Stimulated activated CD8-positive, alpha-beta memory T cell treated with anti-CD3 and anti-CD28 coated beads, Interleukin-4, amount 100 ng/mL, for 1 hour (primary cell): ENCODE data around the gene PPAT.

Experiments
- DNase-seq, 2 donors: peaks; one replicate each; pipeline ENCODE4 v3.0.0-alpha.2; 2020; ENCODE audit warnings: low read depth in 2 of 2, low spot score in 1 of 2

The PPAT gene

DNA sequence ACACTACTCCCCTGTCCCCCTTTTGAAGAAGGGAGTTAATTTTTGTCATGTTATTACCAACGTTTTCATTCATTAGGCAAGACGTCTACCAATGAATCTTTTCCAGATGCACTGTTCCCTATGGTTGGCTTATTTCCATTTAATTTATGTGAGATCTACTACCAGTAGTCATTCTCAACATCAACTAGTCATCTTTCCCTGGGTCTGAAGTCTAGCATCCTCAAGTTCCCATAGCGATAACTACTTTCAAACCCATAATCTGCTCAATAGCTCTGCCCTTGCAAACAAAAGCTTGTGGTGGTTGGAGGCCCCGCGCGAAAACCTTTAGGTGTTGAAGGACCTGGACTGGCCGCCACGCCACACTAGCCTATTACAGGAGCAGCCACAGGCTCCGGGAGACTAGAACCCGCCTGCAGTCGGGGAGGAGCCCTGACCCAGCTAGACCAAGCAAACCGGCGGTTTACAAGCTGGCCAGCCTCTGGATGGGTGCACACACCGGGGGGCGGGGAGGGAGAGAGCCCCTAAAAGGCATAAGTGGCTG lies 746 bp downstream of the PPAT start:
- DNase-seq = no peak

- DNase-seq = no peak
These were observed 2.1 kb downstream of the PPAT start for GRCh38 chr4:56433280-56433679.

GRCh38 chr4:56430203-56430602 lies 5.2 kb downstream of the PPAT start:
- no peak for DNase-seq

- no peak for DNase-seq
These were observed 8.2 kb downstream of the PPAT start for GRCh38 chr4:56427179-56427578.

DNA sequence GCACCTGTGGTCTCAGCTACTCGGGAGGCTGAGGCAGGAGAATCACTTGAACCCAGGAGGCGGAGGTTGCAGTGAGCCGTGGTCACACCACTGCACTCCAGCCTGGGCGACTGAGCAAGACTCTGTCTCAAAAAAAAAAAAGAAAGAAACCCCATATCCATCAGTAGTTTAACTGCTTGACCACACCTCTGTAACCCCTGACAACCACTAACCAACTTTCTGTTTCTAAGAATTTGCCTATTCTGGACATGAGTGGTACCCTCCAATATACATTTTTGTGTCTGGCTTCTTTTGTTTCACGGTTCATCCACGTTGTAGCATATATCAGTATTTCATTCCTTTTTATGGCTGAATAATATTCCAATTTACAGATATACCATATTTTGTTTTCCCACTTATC lies 9.1 kb downstream of the PPAT start:
- DNase-seq = no peak

DNA sequence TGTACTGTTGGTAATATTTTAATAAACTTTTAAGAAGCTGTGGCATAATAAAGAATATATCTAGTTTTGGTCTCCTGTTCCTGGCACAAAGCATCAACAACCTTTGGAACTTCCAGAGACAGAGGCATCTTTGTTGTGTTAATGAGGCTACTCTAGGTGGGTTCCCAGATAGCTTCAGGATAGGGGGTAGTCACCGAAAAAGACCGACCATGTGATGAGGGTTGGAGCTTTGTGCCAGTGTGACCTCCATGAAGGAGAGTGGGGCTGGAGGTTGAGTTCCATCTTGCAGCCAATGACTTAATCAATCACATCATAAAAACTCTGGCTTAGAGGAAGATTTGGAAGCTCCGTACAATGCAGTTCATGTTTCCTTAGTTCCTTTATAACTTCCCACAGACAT lies 9.9 kb downstream of the PPAT start:
- DNase-seq = no peak

DNA sequence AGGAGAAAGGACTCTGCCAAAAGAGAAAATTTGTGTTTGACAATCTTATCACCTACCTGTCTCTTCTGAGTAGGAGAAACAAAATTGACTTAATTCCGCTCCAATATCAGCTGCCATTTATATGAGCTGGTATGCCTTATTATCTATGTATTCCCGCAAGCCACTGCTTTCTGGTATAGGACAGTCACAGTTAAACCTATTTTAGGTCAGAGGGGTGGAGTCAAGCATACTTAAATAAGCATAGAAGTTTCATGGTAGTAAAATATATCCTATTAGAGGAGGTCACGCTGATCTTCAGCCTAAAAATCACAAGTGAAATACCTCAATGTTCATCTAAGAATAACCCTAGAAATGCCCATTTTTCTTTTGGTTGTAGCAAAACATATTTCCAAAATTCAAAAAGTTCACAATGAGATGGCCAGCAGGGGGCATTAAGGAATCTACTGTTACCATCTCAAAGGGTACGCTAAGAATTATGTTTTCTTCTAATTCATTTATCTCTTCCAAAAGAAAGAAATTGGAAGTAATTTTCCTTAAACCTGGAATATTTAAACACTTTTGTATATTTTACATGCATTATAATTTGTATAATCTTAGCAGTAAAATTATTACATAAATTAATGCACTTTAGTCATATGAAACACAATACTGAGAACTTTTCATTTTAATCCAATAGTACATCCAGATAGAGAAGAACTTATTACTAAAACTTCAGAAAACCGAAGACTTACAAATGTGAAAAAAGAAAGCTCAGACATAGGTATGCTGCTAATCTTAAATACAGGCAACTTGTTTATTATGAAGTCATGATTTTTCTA lies 10.5 kb downstream of the PPAT start:
- no peak for DNase-seq

GRCh38 chr4:56424176-56424575 lies 11.2 kb downstream of the PPAT start:
- no peak for DNase-seq

- DNase-seq = no peak
These were observed 18.0 kb downstream of the PPAT start for GRCh38 chr4:56417396-56417795.

DNA sequence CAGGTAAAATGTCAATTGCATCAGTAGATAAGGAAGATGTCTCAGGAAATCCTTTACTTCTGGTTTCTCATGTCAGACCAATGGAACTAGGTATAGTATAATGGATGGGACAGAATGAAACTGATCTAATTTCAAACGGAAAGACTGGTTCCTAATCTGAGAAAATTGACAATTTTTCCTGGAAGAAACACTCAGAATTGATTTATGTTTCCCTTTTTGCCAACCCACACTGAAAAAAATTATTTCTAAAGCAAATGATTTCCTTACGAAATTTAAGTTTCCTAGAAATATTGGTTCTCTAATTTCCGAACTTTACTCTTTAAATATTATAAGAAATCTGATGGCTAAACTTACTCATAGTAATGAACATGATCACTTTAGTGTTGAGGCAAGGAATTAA lies 19.1 kb downstream of the PPAT start:
- DNase-seq = no peak

DNA sequence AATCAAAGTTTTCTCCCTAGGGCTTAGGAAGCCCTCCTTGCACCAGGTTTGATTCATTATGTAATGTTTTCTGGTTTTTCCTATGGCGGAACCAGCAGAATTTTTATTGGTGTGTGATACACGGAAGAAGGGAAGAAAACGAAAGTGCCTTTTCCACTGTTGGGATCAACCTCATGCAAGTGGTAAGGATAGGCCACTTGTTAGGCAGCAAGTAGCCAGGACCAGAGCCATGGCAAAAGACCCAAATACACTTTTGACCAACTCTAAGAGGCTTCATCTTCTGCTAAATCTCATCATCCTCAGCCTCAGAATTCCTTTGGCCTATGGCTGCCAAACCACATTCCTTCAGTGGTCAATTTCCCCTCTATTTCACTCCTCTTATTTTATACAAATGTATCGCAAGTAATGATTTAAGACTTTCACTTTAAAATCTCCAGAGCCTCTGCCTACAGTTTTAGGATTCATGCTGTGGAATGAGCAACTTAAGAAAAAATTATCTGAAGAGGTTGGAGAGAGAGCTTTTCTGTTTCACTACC lies 21.2 kb downstream of the PPAT start:
- no peak for DNase-seq

GRCh38 chr4:56410247-56411062 lies 25.0 kb downstream of the PPAT start:
- no peak for DNase-seq

GRCh38 chr4:56409511-56410090 lies 25.8 kb downstream of the PPAT start:
- no peak for DNase-seq

- DNase-seq = no peak
These were observed 26.4 kb downstream of the PPAT start for GRCh38 chr4:56408978-56409377.

DNA sequence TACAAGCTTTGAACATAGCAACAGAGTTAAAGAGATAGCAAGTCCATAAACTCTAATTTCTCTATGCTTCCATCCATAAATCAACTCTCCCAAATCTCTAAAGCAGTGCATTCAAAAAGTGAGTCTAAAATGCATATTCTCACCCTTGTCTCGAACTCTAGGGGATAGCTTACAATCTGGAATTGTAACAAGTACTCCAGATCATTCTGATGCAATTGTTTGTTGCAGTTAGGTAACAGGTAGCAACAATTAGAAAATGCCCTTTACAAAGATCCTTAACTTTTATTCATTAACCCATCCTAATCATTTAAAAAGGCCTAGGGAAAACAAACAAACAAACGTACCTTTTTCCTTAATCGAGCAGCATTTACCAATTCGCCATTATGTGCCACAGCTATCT lies 29.3 kb downstream of the PPAT start:
- DNase-seq = no peak

DNA sequence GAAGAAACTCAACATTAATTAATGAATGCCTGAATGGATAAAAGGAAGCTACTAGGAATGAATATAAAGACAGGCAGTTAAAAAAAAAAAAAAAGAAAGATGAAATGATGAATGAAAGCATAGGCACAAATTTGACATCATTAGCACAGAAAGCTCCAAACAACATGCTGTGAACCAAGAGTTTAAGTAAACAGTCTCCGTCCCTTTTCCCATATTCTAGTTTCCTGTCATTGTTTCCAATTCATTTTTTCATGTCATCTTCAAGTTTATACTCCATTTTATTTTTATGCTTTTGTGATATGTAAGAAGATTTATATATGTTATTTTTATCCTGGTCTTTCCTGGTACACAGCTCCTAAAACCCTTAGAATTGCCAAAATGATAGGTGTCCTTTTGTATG lies 30.4 kb downstream of the PPAT start:
- DNase-seq = no peak

- DNase-seq = no peak
These were observed 34.9 kb downstream of the PPAT start for GRCh38 chr4:56400560-56400959.

DNA sequence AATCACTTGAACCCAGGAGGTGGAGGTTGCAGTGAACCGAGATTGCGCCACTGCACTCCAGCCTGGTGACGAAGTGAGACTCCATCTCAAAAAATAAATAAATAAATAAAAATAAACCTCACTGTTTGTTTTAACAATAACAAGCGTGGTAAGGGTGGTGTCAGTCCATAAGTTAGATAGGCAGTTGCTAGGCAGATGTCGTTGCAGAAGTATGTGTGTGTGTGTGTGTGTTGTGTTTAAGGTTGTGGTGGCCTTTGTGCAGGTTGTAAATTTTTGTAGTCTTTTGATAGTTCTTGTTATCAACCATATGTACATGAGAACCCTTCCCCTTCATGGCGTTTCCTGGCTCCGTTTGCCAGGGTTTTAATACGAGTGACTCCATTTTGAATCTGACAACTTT lies 44.1 kb downstream of the PPAT start:
- DNase-seq = no peak

DNA sequence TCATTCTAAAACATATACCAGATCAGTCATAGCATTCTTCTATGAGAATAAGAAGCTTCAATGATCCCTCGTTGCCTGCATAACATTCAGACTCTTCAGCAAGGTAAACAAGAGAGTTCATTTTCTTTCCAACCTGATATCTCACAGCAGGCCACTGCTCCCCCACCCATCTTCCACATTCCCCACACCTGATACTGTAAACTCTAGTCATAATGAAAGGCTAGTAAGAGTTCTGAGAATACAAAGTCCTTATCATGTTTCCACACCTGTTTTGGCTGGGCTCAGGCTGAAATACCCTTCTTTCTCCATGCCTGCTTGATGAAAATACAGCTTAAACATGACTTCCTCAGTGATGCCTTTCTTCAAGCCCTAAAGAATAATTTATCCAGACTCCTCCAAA lies 45.9 kb downstream of the PPAT start:
- no peak for DNase-seq

DNA sequence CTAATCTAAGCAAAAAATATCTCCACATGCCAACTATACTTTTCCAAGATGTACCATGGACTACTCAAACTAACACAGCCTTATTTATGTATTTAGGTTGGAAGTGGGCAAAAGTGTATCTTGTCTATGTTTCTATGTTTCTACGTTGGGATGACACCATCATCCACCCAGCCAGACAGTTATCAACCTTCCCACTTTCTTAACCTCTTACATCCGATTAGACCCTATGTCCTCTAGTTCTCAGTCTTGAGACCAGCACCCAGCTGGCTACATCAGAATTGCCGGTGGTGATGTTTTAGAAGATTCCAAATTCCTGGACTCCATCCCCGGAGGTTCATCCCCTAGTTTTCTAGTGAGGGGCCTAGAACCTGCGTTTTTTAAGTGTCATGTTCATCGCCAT lies 47.1 kb downstream of the PPAT start:
- no peak for DNase-seq
